Measurements from ENCODE around the gene TMEM37.

GRCh38 chr2:119385466-119385865, 46.2 kb upstream of the TMEM37 start:
- TF ChIP-seq POLR2A (IDR thresholded peaks at IDR 0.05) (no peak), CTCF (IDR thresholded peaks at IDR 0.05) (no peak)

Measured in tibial nerve (tissue), 3 donors.